ENCODE data around the gene ELOVL7. TPM values are rescaled to one million over a fixed set of nuclear protein-coding genes. Genes with fewer than 3 reads are reported as not detected.

The ELOVL7 gene
- total and polyA plus RNA-seq, 2 donors (not counting 1 experiment from before 2014, with no cell fraction given): 0.21 to 0.54 TPM

DNA sequence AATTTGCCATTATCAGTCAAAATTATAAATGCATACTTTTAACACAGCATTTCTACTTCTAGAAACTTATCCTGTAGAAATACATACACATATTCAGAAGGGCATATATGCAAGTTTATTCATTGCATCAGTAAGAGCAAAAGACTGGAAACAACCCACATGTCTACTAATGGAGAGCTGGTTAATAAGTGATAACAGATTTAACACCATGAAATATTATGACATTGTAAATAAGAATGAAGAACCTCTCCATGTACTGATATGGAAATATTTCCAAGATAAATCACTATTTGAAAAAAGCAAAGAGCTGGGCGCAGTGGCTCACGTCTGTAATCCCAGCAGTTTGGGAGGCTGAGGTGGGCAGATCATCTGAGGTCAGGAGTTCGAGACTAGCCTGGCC is 54.5 kb downstream of the ELOVL7 start:
- no peak overlapping the region for H3K4me2 ChIP-seq (replicated peaks; ENCODE audit: low read depth, low read length, poor library complexity, severe bottlenecking)
- no peaks in the 10 kb centered on the region for H3K4me1 ChIP-seq (ENCODE audit: control insufficient read depth in 2 of 2, insufficient read depth in 2 of 2, low read length in 2 of 2)
- no peaks in the 10 kb centered on the region for H3K79me2 ChIP-seq (ENCODE audit: control insufficient read depth, insufficient read depth, low read length)
- no peak overlapping the region for H3K9ac ChIP-seq (ENCODE audit: low read length)
- Mint-ChIP-seq H3K4me1 (no peaks in the 10 kb centered on the region), H3K9me3 (ENCODE audit: insufficient read depth) (no peaks in the 10 kb centered on the region), H3K4me3 (no peak overlapping the region), H3K27me3 (peaks cover 15% of the 10 kb centered on the region), H3K27ac (no peak overlapping the region)
- H3K4me3 ChIP-seq (ENCODE audit: control extremely low read depth in 1 of 5, extremely low read depth in 1 of 5, insufficient read depth in 1 of 5, low read depth in 2 of 5, low read length in 4 of 5): no peak overlapping the region
- intact Hi-C loops (cut with micrococcal nuclease): no loop called here
- H3K36me3 ChIP-seq (replicated peaks in 1 of 2; ENCODE audit: control extremely low read depth in 1 of 2, control insufficient read depth in 1 of 2, extremely low read depth in 1 of 2, insufficient read depth in 2 of 2, low read length in 1 of 2): no peaks in the 10 kb centered on the region
- no peak for ATAC-seq (ENCODE audit: low read depth)
- H3K27me3 ChIP-seq (replicated peaks in 1 of 4; ENCODE audit: control extremely low read depth in 1 of 4, control insufficient read depth in 3 of 4, insufficient read depth in 4 of 4, low read length in 3 of 4): no peaks in the 10 kb centered on the region
- H4K20me1 ChIP-seq (ENCODE audit: control insufficient read depth, insufficient read depth, low read length, poor library complexity, severe bottlenecking): no peaks in the 10 kb centered on the region
- ChIA-PET POLR2A (no interaction called here), CTCF (no interaction called here)
- DNase-seq: no peak
- TF ChIP-seq, protein P1, sequence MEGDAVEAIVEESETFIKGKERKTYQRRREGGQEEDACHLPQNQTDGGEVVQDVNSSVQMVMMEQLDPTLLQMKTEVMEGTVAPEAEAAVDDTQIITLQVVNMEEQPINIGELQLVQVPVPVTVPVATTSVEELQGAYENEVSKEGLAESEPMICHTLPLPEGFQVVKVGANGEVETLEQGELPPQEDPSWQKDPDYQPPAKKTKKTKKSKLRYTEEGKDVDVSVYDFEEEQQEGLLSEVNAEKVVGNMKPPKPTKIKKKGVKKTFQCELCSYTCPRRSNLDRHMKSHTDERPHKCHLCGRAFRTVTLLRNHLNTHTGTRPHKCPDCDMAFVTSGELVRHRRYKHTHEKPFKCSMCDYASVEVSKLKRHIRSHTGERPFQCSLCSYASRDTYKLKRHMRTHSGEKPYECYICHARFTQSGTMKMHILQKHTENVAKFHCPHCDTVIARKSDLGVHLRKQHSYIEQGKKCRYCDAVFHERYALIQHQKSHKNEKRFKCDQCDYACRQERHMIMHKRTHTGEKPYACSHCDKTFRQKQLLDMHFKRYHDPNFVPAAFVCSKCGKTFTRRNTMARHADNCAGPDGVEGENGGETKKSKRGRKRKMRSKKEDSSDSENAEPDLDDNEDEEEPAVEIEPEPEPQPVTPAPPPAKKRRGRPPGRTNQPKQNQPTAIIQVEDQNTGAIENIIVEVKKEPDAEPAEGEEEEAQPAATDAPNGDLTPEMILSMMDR (IDR thresholded peaks at IDR 0.05): no peak
- TF ChIP-seq EZH2 (IDR thresholded peaks at IDR 0.05; ENCODE audit: borderline replicate concordance, insufficient read depth, low read depth, low read length, poor library complexity, severe bottlenecking): no peak
- H3K27ac ChIP-seq (ENCODE audit: low read length in 2 of 2): no peak overlapping the region
- no peaks in the 10 kb centered on the region for H3K9me3 ChIP-seq (ENCODE audit: control extremely low read depth in 1 of 3, control insufficient read depth in 2 of 3, insufficient read depth in 1 of 3, low read length in 2 of 3)
- no peak overlapping the region for H2AFZ ChIP-seq (ENCODE audit: insufficient read depth, low read depth, low read length, poor library complexity, severe bottlenecking)
- WGBS (ENCODE audit: insufficient coverage): 90% methylated on average over 3 of the region's 3 CpGs

- Histone ChIP-seq H4K20me1 (ENCODE audit: control insufficient read depth, insufficient read depth, low read length, poor library complexity, severe bottlenecking) (no peaks in the 10 kb centered on the region), H3K79me2 (ENCODE audit: control insufficient read depth, insufficient read depth, low read length) (no peaks in the 10 kb centered on the region), H3K9me3 (ENCODE audit: control extremely low read depth in 1 of 3, control insufficient read depth in 2 of 3, insufficient read depth in 1 of 3, low read length in 2 of 3) (no peaks in the 10 kb centered on the region), H3K4me3 (ENCODE audit: control extremely low read depth in 1 of 5, extremely low read depth in 1 of 5, insufficient read depth in 1 of 5, low read depth in 2 of 5, low read length in 4 of 5) (no peak overlapping the region), H2AFZ (ENCODE audit: insufficient read depth, low read depth, low read length, poor library complexity, severe bottlenecking) (no peak overlapping the region), H3K27me3 (replicated peaks in 1 of 4; ENCODE audit: control extremely low read depth in 1 of 4, control insufficient read depth in 3 of 4, insufficient read depth in 4 of 4, low read length in 3 of 4) (no peaks in the 10 kb centered on the region), H3K27ac (ENCODE audit: low read length in 2 of 2) (no peak overlapping the region), H3K36me3 (replicated peaks in 1 of 2; ENCODE audit: control extremely low read depth in 1 of 2, control insufficient read depth in 1 of 2, extremely low read depth in 1 of 2, insufficient read depth in 2 of 2, low read length in 1 of 2) (no peaks in the 10 kb centered on the region), H3K4me1 (ENCODE audit: control insufficient read depth in 2 of 2, insufficient read depth in 2 of 2, low read length in 2 of 2) (no peaks in the 10 kb centered on the region), H3K9ac (ENCODE audit: low read length) (no peak overlapping the region), H3K4me2 (replicated peaks; ENCODE audit: low read depth, low read length, poor library complexity, severe bottlenecking) (no peak overlapping the region)
- CTCF ChIA-PET: no interaction called here
- intact Hi-C loops (cut with micrococcal nuclease): no loop called here
- no peaks in the 10 kb centered on the region for H3K4me1 Mint-ChIP-seq
- TF ChIP-seq EZH2 (IDR thresholded peaks at IDR 0.05; ENCODE audit: borderline replicate concordance, insufficient read depth, low read depth, low read length, poor library complexity, severe bottlenecking): no peak
- TF ChIP-seq, protein P1 (IDR thresholded peaks at IDR 0.05): no peak
- WGBS (ENCODE audit: insufficient coverage): no CpG with 5 or more reads among the region's 3 CpGs
- H3K9me3 Mint-ChIP-seq (ENCODE audit: insufficient read depth): no peaks in the 10 kb centered on the region
- ATAC-seq (ENCODE audit: low read depth) (no peak), DNase-seq (no peak)
- POLR2A ChIA-PET: no interaction called here
- no peak overlapping the region for H3K4me3 Mint-ChIP-seq
- H3K27me3 Mint-ChIP-seq: peaks cover 15% of the 10 kb centered on the region
- no peak overlapping the region for H3K27ac Mint-ChIP-seq
Measured at GRCh38 chr5:60788863-60789513, 55.1 kb downstream of the ELOVL7 start.
